Activated T-cell treated with anti-CD3 and anti-CD28 coated beads, Interleukin-2, amount 50 U/mL, for 1 hour (primary cell): ENCODE results near the gene CYTH1.
"Not testable (repeated sequence)": the region's sequence is repeated elsewhere in the genome, so short reads cannot be mapped to it uniquely, and the experiment has no call there.

Experiments used
- DNase-seq: peaks from one replicate; pipeline ENCODE4 v3.0.0-alpha.2; 2020

CYTH1 gene

DNA sequence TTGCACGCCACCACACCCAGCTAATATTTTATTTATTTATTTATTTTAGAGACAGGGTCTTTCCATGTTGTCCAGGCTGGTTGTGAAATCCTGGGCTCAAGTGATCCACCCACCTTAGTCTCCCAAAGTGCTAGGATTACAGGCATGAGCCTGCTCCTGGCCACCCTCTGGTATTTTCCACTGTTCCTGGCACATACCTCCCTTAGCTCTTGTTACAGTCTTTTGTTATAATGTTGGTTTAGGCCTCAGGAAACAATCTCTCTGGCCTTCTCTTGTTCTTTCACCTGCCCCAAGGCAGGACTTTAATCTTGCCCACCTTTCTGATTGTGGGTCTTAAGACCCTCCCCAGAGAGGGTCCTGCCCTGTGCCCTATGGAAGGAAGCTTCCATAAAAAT, 3.6 kb upstream of the CYTH1 start:
- DNase-seq: no peak

DNA sequence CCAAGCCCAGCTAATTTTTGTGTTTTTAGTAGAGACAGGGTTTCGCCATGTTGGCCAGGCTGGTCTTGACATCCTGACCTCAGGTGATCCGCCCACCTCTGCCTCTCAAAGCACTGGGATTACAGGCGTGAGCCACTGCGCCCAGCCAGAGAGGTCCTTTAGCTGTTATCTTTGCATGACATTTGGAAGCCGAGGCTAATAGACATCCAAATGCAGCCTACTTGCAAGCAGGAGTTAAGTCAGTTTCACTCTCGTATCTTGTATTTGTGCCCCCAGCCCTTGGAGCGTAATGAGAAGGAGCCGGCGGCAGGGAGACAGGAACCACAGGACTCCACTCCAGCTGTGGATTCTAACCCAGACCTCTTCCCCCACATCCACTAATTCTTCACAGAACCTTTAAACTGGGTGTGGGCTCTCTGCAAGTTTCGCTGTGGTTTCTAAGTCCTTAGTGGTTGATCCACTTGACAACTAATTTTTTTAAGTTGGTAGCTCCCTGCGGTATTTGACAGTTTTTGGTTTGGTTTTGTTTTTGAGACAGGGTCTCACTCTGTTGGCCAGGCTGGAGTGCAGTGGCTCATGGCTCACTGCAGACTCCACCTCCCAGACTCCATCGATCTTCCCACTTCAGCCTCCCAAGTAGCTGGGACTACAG, 3.1 kb upstream of the CYTH1 start:
- no peak for DNase-seq

DNA sequence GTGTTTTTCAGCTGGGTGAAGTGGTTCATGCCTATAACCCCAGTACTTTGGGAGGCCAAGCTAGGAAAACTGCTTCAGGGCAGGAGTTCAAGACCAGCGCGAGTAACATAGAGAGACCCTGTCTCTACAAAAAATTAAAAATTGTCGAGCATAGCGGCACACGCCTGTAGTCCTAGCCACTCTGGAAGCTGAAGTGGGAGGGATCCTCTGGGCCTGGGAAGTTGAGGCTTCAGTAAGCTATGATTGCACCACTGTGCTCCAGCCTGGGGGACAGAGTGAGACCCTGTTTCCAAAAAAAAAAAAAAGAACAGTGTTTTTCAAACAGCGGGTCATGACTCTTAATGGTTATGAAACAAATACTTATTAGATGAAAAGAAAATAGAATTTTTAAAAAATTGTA, 2.3 kb upstream of the CYTH1 start:
- no peak for DNase-seq

DNA sequence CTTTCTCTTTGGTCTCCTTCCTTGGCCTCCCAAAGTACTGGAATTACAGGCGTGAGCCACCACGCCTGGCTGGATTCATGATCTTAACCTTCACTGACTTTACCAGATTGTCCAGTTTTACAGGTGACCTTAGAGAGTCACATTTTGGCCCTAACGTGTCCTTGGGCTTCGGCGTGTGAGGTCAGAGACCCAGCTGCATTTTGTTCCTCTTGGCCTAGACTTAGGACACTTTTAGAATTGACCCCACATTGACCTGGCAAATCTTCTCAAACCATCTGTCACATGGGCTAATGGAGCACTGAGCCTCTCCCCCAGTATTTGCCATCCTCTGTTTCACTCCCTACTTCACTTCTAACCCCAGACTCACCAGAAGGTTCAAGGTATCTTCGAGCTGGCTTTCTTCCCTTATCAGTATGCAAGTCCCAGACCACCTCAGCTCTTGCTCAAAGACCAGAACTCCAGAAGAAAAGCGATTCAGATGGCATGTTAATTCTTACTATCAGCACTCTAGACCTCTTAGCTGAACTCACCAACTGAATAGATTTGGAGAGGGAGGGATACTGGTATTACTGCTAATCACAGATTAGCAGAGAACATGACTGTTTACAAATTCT, 1.7 kb upstream of the CYTH1 start:
- no peak for DNase-seq

DNA sequence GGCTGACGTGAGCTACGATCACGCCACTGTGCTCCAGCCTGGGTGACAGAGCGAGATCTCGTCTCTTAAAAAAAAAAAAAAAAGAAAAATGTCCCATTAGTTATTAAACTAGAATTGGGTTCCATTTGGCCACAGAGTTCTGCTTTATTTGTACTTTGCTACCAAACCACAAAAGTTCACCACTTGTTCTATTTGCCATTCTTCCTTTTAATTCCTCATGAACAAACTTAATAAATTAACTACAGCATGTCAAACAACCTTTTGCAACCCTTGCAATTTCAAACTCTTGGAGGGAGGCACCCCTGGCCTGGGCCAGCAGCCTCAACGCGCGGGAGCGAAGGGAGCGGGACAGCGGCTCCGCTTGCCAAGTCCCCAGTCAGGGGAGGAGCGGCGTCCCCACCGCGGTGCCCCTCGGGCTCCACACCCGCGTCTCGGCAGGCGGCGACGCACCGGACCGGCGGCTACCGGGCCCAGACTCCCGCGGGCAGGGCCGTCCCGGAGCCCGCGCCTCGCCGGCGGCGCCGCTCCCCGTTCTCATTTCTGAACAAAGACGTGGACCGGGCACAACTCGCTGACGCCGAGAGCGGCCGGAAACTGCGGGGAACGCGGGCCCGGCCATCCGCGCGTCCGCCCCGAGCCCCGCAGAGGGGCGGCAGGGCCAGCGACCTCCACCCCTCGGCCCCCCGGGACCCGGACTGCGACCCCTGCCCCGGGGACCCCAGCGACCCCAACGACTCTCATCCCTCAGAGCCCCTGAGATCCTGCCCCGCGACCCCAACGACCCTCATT, 775 bp downstream of the CYTH1 start:
- peak; percentile 65 for DNase-seq

DNA sequence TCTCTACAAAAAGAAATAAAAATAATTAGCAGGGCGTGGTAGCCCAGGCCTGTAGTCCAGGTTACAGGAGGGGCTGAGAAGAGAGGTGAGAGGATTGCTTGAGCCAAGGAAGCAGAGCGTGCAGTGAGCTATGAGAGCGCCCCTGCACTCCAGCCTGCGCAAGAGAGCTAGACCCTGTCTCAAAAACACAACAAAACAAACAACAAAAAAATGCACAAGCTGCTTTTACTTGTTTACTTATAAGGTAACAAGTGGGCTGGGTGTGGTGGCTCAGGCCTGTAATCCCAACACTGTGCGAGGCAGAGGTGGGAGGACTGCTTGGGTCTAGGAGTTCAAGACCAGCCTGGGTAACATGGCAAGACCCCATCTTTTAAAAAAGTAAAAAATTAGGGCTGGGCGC, 1.7 kb downstream of the CYTH1 start:
- no peak for DNase-seq

DNA sequence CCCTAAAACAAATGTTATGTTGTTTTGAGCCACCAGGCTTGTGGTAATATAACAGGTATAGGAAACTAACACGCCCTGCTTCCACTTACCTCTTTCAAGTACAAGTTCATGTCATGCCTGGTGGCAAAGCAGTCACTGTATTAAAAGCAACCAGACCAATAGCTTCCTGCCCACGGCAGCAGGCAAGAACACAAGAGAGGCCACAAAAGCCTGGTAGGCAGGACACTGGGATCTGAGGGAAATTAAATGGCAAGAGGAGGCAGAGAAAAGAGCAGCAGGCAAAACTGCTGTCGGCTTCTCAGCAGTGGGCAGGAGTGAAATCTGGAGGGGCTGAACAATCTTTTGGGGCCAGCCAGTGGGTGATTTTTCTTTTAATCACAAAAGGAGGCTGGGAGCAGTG, 2.2 kb downstream of the CYTH1 start:
- DNase-seq: peak; percentile 60

DNA sequence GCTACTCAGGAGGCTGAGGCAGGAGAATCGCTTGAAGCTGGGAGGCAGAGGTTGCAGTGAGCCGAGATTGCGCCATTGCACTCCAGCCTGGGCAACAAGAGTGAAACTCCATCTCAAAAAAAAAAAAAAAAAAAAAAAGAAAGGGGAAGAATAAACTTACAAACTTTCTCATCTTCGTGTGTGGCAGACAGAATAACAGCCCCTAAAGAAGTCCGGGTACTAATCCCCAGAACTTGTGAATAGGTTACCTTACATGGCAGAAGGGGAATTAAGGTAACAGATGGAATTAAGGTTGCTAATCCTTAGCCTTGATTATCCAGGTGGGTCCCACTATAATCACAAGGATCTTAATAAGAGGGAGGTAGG, 2.8 kb downstream of the CYTH1 start:
- not testable (repeated sequence) for DNase-seq

DNA sequence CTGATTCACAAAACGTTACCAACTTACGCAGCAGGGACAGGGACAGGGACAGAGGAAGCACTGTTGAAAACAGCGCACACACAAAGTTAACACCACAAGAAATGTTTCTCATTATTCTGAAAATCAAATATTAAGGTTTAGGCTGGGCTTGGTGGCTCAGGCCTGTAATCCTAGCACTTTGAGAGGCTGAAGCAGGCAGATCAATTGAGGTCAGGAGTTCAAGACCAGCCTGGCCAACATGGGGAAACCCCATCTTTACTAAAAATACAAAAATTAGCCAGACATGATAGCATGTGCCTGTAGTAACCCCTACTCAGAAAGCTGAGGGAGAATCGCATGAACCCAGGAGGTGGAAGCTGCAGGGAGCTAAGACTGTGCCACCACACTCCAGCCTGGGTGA, 4.2 kb downstream of the CYTH1 start:
- no peak for DNase-seq

DNA sequence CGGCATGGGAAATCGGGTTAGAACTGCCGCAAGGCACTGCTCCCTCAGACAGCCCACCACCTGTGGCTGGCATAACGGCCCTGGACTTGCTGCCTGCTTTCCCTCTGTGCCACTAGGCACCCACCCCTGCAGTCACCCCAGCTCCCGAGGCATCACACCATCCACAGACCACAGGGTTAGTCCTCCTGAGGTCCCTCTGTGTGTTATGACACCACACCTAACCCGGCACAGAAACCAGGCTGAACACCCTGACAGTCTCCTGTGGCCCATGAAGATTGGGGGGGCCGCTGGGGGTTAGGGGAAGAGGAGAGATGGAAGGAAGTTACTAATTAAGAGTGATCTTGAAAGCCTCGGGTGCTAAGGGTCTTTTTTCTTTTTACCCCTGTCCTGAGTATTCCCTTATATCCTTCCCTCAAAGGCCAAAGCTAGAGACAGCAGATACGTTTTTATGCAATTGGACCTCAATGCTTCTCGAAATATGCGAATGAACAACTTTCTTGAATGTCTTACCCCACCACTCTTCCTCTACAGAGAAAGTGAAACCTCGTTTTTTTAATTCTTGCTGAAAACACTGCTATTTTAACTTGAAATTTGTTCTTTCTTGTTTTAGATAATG, 7.0 kb downstream of the CYTH1 start:
- peak; percentile 61 for DNase-seq

DNA sequence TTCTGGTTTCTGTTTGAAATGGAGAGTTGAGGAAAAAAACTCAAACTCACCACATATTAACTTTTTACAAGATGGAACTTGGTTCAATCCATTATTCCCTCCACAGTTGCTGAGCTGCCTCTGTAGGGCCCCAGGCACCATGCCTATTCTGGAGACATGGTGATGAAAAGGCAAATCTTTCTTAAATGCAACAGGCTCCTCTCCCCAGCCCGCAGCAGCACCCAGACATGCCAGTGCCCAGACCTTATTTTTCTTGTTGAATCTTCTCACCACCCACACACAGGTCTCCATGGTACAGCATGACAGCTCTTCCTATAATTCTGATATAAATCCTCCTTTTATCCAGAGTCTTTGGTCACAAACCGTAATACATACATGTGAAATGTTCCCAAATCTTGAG, 7.6 kb downstream of the CYTH1 start:
- DNase-seq: no peak

DNA sequence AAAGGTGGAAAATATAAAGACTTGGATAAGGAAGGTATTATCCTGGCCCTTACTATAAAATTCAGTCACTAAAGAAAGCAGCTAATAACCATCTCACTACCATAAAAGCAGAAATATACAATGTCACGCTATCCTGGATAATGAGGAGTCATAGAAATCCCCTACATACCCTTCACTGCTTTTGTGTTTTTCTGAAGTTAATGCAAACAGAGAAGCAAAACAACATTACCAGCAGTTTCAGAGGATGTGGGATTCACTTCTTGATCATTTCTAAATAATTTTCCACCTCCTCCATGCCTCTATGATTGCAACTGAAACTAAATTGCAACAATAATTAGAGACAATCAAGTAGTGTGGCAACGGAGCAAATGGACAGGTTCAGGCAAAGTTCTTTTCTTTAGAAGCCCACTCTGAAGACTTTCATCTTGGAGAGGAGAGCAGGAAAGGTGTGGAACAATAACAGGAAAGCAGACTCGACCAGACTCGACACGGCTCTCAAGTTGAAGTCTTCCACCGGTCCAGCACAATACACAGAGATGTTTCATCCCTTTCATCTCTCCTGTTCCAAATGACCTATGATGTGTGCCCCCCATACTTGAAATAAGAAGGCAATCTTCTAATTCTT, 10.2 kb downstream of the CYTH1 start:
- no peak for DNase-seq

DNA sequence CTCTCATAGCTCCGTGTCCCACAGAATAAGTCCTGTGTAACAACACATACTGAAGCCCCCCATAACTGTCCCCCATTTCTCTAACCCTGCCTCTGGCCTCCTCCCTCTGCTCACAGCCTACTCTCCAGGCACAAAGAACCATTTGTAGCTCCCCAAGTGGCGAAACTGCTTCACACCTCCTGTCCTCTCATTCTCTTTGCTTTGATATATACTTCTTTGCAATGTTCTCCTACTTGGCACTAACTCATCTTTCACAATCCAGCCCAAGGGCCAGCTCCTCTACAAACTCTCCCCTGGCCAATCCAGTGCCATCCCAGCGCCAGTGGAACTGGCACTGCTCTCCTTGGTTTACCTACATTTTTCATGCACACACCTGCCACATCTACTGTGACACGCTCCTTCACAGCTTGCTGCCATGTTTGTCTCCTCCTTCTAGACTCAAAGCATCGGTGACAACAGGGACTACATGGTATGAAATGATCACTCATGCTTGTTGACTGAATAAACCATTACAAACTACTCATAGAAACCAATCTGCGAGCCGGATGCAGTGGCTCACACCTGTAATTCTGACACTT, 12.8 kb downstream of the CYTH1 start:
- no peak for DNase-seq

DNA sequence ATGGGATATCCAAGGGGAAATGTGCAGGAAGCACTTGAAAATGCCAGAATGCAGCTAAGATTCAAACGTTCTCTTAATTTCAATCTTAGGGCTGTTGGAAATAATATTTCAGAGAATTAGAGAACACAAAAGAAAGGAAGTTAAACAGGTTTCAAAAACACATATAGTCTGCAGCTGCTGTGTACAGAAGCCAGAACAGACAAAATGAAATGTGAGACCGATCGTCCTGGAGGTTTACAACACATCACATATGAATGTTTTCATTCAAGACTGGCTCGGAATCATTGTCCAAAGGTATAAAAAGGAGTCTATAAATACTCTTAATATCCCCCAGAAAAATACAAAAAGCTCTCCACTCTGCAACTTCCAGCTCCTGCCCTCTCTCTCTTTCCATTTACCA, 14.3 kb downstream of the CYTH1 start:
- no peak for DNase-seq

DNA sequence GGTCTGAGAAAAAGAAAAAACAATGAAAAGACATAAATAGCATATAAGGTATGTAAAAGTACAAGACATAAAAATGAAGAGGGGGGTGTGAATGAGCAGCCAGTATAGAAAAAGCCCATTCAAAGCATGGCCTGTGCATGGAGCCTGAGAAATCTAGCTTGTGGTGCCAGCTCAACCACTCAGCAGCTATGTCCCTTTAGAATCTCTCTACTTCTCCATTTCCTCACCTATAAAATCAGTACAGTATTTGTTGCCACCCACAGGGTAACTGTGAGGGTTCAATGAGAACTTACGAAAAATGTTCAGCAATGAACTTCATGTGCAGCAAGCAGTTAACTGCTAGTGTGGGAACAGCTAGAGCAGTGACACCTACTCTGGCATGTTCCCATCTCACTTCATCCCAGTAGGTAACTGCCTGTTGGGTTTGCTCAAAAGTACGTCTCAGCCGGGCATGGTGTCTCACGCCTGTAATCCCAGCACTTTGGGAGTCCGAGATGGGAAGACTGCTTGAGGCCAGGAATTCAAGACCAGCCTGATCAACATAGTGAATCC, 15.3 kb downstream of the CYTH1 start:
- DNase-seq: no peak

DNA sequence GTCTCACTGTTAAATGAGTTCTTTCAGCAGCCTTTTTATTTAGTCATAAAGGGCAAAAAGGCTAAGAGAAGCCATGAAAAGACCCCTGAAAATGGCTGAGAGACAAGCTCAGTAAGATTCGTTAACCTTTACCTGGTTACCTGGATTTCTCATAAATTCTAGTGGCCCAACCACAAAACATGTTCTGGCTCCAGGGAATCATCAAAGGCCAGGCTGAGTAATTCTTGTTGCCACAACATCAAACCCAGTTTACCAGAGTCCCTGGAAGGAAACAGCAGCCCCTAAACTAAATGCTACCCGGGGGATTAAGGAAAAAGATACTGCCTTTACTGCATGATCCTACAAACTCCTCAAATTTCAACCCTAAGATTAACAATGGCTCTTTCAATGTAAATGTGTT, 15.8 kb downstream of the CYTH1 start:
- DNase-seq: no peak

DNA sequence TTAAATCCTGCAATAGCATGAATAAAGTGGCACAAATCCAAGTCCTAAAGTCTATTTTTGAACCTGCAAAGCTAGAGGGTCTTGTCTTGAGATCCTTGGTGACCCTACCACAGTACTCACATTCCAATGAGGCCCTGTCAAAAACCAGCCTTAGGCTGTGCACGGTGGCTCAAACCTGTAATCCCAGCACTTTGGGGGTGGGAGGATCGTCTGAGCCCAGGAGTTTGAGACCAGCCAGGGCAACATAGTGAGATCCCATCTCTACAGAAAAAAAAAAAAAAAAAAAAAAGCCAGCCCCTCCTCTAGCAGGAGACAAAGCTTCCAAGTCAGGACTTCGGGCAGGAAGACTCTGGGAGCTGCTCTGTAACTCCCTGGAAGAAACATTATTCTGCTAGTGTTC, 16.3 kb downstream of the CYTH1 start:
- no peak for DNase-seq

DNA sequence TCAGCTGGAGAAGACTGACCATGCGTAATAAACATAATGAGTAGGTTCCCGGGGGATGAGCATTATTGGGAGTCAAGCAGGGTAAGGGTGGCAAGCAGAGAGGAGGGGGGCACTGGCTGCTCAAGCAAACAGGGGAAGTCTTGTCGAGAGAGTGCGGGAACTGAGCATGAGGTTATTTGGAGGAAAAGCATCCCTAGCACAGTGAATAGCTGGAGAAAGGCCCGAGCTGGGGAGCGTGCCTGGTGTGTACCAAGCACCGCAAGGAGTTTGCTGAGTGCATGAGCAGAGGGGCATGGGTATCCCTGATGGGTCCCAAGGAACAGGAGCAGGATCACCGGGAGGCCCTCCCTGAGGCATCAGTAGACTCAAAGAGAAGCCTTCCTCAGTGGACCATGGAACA, 17.2 kb downstream of the CYTH1 start:
- DNase-seq: no peak

DNA sequence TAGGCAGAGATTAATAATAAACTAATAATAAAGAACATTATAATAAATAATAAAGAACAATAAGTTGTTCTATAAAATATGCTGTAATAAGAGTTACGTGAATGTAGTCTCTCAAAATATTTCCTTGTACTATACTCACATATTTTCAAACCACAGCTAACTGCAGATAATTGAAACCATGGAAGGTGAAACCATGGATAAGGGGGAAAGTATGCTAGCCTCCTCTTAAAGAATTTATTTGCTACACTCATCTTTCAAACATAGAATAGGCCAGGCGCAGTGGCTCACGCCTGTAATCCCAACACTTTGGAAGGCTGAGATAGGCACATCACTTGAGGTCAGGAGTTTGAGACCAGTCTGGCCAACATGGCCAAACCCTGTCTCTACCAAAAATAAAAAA, 18.5 kb downstream of the CYTH1 start:
- DNase-seq: no peak

DNA sequence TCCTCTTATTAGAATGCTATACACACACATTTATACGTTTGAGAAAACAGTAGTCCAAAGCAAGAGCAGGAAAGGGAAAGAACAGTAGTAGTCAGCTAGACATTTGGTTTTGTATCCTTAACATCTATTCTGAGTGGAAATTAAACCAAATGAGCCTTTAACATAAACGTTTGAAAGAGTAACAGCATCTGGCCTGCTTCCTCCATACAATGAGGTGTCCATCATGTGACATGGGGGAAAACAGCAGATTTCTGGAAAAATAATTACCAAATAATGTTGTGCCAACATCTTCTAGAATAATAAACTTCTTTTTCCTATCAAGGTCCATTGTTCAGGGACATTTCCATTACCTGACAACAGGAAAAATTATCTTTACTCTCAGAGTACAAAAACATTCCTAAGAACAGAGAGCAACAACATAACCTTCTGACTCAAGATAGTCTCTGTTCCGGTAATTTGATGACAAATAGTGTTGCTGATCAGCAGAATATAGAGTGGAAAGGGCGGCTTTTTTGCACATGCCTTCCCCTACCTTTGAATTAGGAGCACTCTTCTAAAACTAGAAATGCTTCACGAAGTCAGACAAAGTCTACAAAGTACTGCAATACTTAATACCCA, 20.2 kb downstream of the CYTH1 start:
- no peak for DNase-seq

DNA sequence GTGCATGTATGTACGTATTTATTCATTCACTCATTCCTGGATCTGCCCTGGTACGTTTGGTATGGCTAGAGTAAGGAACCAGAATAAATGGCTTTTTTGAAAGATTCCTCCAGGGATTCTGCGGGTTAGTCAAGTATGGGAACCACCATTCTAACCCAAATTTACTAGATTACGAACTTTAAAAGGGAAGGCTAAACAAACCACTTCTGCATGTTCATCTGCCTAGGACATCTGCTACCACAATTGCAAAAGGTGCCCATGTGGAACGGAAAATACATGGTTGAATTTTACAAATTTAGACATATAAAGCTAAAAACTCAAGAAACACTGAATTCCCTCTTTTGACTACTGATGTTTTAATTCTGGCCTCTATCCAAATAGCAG, 22.1 kb downstream of the CYTH1 start:
- no peak for DNase-seq

DNA sequence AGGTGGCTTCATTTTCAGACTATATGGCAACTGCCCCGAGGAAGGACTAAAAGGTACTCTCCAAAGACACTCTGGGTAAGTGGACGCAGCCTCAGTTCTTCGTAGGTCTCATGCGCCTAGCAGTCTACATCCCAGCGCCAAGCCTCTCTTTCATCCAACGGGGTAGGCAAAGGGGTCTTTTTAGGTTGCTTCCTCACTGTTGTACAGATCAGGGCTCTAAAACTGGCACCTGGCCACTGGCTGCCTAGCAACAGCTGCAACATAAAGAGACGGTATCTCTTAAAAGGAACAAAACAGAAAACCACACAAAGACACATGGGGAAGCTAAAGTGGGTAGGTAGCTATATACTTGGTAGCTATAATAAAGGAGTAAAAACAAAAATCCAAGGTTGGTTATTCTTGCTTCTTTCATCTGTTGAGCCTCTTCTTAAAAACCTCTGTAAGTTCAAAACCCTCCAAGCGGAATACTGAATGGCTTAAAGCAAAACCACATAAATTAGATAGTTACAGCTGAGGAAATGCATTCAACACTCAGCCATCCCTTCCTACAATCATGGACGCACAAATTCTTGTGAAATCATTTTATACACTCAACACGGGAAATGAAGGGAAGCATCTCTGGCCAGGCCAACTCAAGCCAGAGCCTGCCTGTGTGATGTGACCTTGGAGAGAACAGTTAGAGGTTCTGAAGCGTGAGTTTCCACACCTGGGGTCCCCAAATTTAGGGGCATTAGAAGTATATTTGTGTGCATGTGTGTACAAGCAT, 22.7 kb downstream of the CYTH1 start:
- peak; percentile 80 for DNase-seq
